IPS-NIHi11 (cell line): ENCODE data around the gene DGCR2.
"Not testable (repeated sequence)": the region's sequence is repeated elsewhere in the genome, so short reads cannot be mapped to it uniquely, and the experiment has no call there.

Experiments
- DNase-seq: peaks from one replicate; pipeline ENCODE4 v3.0.0; 2012; ENCODE audit warnings: mixed read lengths, low spot score

Gene DGCR2

DNA sequence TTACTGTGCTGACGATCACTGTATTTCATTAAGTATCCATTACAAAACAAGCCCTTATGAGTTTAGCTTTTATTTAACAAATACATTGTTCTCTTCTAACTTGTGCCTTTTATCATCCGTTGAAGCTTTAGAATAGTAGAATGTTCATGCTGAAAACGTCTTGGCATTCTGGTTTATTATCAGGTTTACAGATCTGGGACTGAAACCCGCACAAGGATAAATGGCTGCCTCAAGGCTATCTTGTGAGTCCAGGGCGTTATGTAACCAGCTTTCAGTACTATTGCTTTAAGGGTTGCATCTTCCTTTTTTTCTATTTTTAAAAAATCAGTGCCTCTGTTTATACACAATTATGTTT is 119.6 kb downstream of the DGCR2 start:
- DNase-seq, result no peak

DNA sequence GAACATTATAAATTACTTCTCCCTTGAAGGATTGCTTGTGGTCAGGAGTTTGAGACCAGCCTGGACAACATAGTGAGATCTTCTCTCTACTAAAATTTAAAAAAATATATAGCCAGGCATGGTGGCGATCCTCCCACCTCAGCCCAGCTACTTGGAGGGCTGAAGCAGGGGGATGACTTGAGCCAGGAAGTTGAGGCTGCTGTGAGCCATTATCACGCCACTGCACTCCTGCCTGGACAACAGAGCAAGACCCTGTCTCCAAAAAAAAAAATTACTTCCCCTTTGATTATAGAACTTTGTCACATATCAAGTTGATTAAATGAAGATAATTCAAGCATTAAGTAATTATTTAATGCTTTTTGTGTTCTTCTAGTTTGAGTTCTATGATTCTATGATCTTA is 121.0 kb downstream of the DGCR2 start:
- DNase-seq, result no peak

DNA sequence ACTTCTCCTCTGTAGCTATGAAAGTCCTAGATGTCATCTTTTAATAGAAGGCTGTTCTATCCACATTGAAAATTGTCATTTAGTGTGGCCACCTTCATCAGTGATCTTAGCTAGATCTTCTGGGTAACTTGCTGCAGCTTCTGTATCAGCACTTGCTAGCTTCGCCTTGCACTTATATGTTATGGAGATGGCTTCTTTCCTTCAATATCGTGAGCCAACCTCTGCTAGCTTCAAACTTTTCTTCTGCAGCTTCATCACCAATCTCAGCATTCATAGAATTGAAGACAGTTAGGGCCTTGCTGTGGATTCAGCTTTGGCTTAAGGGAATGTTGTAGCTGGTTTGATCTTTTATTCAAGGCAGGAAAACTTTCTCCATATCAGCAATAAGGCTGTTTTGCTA is 122.1 kb downstream of the DGCR2 start:
- not testable (repeated sequence) for DNase-seq

DNA sequence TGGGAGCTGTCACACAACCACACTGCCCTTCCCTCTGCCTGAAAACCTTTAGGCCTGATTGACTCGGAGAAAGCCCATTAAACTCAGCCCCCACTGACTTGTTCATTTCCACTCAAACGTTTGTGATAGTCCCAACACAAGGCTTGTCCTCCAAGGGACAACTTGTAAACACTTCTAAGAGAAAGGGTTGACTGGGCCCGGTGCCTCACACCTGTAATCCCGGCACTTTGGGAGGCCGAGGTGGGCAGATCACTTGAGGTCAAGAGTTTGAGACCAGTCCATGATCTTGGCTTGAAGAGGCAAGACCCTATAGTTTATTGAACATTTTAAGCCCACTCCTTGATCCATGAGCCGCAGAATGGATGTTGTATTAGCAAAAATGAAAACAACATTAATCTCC is 122.8 kb downstream of the DGCR2 start:
- DNase-seq, result no peak

DNA sequence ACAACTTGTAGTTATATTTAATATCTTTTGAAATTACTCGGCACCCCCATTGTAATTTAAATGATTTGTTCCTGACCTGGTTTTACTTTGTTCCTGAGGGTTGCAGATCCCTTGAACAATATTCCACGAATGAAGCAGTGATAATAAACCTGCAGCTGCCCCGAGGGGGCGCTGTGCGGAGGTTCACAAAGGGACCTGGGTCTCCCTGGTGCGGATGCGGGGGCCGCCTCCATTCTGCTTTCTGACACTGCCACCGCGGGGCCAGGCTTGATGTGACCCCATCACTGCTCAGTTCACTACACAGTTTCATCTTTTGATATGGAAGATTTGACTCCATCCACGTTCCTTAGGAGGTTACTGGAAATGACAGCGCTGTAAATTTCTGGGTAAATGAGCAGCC is 123.2 kb downstream of the DGCR2 start:
- peak; percentile 68 for DNase-seq

DNA sequence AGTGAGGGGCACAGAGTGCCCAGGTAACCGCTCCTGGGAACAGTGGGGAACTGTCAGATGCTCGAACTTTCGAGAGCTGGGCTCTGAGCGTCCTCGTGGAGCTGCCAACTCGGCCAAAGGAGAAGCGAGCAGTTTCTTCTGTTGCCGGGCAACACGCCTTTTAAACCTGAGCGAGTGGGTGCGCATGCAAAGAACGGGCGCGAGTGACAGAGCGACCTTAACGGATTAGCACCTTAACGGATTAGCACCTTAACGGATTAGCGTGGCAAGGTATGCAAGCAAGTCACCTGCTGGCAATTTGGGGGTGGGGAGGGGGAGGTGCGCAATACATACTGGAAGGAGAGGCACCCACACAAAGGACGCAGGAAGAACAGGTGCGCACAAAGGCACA is 124.3 kb downstream of the DGCR2 start:
- no peak for DNase-seq

DNA sequence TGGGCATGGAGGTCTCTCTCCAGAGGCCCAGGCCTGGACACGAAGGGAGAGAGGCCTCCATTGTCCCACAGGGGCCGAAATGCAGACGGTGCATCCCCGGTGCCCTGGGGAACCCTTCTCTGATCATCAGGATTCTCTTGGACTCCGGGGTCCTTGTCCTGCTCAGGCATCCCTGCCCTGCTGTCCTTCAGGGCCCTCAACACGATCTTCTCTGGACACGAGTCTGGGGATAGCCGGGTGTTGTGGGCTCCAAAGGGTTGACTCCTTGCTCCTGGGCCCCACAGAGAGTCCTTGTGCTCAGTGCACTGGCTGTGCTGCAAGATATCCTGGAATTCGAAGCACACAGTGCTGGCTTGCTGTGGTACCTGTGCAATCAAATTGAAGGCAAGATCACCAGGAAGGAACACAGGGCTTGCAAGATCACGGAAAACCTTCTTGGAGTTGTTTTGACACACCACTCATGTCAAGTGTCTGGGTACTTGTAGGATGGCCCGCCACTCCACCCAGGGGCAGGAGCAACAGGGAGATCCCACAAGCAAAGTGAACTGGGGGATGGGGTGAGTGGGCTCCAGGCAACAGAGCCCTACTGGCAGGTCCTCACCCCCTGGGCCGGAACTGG is 124.8 kb downstream of the DGCR2 start:
- no peak for DNase-seq

DNA sequence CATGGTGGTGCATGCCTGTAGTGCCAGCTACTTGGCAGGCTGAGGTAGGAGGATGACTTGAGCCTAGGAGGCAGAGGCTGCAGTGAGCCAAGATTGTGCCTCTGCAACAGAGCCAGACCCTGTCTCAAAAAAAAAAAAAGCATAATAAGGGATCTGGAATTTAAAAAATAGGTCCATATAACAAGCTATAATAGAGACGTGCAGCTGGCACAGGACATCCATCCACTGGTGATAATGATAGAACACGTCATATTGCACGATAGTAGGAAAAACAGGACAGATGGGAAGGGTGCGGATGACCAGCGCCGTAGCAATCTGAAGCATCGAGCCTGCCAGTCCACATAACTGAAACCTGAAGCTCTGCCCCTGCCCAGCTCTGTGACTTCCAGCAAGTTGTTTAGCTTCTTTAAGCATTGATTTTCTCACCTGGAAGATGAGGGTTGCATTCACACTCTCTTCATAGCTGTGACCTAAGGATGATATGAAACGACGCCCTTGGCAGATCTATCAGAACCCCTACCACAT is 125.8 kb downstream of the DGCR2 start:
- DNase-seq, result no peak

DNA sequence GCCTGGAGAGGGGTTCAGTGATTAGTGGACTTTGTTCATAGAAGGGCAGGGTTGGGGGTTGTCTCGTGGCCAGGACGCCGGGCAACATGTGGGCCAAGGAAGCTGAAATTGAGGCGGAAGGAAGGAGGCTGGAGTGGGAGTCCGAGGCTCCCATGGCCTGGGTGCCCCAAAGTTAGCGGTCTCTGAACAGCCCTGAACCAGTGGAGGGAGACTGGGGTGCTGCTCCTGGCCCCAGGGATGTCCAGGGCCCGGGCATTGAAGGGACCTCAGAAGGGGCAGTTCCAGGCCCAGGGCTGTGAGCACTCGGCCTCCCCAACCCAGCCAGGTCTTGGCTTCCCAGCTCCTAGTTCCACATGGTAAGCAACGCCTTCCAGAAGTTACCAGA is 126.9 kb downstream of the DGCR2 start:
- DNase-seq, result no peak

DNA sequence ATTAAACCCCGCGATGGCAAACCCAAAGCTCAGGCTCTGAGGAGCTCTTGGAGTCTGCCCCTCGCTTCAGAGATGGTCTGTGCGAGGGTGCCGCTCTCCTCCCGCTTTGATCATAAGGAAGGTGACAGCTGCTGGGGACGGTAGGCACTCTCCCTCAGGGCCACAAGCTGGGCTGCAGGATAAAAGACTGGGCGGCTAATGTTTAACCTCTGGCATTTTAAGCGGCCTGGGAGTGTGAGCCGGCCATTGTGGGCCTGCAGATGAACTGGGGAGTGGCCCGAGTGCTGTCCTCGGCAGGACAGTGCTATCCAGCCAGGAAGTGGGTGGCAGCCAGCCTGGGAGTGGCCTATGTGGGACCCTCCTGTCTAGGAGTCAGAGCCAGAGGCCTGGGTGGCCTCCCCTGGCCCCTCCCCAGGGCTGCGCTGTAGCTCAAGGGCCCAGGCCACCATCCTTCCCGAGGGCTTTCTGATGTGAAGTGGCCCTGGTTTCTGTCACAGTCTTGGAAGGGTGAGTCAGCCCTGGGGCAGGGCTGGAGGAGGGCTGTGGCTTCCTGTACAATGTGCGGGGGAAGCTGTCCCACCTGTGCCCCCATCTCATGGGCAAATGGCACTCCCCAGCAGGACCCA is 127.4 kb downstream of the DGCR2 start:
- DNase-seq, result no peak

DNA sequence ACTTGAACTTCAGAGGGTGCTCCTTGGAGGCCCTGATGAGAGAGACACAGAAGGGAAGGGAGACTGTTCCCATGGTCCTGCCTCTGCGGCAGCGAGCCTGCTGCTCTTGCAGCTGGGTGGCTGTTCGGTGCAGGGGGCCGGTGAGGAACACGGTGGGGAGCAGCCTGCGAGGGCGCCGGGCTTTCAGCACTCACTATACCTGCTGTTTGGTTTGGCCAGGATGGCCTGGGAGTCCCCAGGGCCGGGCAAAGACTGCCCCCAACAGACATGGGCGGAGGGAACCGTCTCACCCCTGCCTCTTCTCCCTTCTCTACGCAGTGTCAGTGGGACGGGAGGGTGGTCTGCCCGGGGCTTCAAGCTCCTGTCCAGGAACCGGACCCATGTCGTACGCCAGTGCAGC is 128.2 kb downstream of the DGCR2 start:
- no peak for DNase-seq

DNA sequence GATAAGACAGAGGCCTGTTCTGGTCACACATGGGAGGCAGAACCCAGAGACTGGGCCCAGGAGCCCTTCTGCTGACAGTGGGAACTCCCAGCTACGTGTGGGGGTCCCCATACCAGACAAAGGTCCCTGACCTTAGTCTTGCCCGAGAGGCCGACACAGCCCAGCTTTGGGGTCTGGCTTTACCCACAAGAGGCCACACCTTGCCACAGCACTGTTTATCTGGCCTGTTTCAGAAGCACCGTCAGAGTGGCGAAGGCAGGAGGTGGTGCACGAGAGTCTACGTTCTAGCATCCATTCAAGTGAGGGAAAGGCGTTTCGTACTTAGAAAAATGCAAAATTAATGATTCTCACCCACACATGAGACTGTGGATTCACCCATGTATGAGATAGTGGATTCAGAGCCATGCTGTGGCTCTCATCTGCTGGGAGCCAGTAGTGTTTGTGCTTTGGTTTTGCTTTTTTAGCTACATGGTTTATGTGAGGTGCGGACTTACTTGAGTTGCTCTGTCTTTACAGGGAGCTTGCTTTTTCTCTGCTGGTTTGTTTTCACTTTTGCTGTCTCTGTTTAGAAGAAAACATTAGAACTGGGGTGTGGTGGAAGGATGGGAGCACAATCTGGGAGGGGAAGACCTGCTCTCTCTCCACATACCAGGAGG is 129.5 kb downstream of the DGCR2 start:
- DNase-seq, result no peak

DNA sequence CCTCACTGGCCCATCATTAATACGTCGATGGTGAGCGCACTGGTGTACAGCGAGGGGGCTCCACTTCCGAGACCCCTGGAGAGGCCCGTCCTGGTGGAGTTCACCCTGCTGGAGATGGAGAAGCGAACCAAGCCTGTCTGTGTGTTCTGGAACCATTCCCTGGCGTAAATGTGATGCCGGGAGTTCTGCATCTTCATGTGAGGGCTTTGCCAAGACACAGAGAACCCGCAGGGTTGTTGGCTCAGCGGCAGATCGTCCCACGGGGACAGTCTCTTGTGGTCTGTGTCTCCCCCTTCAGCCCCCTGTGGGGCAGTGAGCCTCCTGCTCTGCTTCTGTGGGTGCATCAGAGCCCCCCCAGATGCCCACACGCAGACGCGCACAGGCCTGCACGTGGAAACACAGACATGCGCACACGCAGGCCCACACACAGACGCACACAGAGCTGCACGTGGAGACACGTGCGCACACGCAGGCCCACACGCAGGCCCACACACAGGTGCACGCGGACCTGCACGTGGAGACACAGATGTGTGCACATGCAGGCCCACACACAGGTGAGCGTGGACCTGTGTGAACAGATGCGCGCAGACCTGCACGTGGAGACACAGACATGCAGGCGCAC is 130.3 kb downstream of the DGCR2 start:
- no peak for DNase-seq

DNA sequence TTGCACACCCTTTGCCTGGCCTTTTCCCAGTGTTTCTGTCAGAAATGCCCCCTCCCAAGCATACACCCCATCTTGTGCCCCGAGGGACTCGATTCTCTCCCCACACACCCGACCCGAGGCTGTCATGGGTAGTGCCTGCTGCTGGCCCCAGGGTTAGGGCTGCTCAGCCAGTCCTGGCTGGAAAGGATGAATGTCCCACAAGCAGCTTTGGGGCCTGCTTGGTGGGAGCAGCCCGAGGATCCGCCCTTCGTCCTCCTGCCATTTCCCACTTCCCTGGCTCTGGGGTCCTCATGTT is 131.1 kb downstream of the DGCR2 start:
- no peak for DNase-seq

DNA sequence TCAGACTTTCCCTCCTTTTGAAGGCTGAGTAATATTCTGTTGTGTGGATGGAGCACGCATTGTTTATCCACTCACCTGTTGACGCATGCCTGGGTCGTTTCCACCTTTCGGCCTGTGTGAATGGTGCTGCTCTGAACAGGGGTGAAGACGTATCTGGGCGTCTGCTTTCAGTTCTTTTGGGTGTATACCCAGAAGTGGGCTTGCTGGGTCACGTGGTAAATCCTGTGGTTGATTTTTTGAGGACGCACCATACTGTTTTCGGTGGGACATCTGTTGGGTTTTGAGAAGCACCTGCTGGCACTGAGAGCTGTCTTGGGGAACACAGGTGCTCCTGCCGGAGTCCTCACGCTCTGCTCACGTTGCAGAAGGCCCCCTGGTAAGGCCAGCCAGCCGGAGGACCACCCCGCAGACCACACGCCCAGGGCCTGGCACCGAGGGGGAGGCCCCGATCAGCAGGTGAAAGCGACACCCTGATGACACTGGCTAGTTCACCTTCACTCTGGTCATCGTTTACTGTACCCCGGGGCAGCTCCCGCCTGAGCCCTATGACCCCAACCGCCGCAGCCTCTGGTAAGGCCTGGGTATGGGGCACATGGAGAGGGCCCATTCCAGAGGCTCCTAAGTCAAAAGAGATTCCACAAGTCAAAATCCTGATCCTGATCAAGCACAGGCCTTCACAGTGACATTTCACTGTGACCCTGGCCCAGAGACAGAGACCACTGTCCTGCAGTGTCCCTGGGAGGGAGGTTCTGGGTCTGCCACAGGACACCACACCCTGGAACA is 131.7 kb downstream of the DGCR2 start:
- no peak for DNase-seq

DNA sequence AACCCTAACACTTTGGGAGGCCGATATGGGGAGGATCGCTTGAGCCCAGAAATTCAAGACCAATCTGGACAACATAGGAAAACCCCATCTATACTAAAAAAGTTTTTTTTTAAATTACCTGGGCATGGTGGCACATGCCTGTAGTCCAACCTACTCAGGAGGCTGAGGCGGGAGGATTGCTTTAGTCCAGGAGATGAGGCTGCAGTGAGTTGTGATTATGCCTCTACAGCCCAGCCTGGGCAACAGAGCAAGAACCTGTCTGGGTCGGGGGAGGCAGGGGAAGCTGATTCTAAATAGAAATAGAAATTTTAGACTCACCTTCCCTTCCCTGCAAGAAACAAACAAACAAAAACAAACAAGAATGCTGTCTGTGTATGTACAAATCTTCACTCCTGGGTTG is 133.3 kb downstream of the DGCR2 start:
- no peak for DNase-seq

DNA sequence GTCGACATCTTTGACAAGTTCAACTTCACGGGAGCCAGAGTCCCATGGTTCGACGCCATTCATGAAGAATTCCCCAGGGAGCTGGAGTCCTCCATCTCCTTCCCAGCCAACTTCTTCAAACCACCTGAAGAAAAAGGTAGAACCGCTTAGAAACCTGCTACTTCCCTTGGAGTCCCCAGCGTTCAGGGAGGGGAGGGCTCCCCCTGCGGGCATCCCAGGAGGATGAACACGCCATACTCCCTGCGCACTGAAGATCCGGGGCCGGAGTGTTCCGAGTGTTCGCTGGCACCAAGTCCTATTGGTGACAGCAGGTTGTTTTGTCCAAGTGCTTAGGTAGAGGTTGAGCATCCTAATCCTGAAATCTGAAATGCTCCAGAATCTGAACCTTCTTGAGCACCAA is 134.4 kb downstream of the DGCR2 start:
- peak; percentile 83 for DNase-seq

DNA sequence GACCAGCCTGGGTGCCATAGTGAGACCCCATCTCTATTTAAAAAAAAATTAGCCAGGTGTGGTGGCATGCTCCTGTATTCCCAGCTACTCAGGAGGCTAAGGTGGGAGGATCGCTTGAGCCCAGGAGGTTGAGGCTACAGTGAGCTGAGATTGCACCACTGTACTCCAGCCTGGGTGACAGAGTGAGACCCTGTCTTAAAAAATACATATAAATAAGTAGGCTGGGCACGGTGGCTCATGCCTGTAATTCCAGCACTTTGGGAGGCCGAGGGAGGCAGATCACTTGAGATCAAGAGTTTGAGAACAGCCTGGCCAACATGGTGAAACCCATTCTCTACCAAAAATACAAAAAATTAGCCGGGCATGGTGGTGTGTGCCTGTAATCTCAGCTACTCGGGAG is 135.1 kb downstream of the DGCR2 start:
- DNase-seq, result not testable (repeated sequence)
